Stimulated activated CD4-positive, alpha-beta T cell treated with anti-CD3 and anti-CD28 coated beads, TNF-alpha, amount 100 ng/mL, for 24 hours (primary cell): Measurements from ENCODE around the gene TNFRSF6B.
A peak's percentile ranks its signal among the peaks of the same experiment; 100 is the strongest.

Experiments used
- DNase-seq, 3 experiments: peaks; one replicate each; pipeline ENCODE4 v3.0.0-alpha.2; 2020; ENCODE audit warnings: low read depth in 3 of 3

Gene TNFRSF6B

DNA sequence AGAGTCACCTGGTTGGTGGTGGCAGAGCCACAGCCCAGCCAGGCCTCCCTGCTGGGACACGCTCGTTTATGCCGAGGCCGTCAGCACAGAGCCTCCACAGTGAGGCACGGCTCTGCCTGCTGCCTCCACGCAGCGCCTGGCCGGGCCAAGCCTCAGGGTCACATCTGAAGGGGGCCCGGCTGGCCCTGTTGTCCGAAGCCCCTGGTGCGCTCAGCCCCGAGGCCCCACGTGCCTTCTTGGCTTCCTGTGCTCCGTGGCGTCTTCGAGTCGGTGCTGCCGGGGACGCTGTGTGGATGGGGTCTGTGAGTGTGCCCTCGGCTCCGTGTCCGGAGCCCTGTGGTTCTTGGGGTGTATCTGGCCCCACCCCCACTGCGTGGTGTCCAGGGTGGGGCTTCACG is 10.4 kb upstream of the TNFRSF6B start:
- no peak for DNase-seq

DNA sequence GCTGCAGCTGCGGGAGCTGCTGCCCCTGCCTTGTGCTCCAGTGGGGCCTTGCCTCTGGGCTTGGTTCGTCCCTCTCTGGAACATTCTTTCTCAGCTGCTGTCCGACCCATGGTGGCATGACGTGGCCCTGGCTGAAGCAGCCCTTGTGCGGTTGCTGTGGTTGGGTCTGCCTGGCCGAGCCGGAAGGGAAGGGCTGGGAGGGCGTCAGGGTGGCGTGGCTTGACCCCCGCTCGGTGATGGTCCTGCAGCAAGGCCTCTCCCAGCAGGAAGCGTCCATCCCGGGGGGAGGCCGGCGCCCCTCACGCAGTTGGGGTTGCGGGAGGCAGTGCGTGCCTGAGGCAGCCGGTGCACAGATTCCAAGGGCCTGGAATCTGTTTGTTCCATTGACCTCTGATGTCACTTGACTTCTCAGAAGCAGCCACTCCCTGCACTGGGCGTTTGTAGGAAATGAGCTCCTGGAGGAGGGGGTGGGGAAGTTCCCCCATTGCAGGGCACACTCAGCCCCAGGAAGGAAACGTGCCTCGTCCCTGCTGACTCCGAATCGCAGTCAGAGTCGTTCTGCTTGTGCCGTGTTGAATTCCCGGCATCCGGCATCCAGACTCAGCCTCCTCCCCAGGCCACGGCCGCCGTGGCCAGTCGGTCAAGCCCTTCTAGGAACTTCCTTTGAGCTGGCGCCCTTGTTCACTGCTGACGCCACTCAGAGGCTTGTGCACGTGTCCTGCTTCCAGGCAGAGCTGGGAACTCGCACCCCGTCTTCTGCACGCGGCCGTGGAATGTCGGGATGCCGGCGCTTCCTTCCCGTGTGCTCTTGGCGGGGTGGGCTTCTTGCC is 9.7 kb upstream of the TNFRSF6B start:
- peak; percentile 27 to 63 (median 34) for DNase-seq

DNA sequence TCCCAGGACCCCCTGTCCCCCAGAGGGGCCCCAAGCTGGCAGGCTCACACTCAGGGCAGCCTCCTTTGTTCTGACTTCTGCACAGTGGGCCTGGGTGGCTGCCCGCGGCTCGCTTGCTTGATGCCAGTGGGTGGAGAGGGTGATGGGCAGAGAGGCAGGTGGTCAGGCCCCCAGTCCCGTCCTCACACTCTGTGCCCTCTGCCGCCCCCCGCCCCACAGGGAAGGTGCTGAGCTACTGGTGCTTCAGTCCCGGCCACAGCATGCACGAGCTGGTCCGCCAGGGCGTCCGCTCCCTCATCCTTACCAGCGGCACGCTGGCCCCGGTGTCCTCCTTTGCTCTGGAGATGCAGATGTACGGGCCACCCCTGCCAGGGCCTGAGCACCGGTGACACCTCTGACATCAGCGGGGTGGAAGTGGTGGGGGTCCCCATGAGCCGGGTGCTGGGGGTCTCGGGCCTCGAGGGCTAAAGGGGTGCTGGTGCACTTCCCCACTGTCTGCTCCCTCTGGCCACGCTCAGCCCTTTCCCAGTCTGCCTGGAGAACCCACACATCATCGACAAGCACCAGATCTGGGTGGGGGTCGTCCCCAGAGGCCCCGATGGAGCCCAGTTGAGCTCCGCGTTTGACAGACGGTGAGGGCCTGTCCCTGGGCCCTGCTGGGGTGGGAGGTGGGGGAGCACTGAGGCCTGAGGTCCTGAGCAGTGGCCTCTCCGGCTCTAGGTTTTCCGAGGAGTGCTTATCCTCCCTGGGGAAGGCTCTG is 8.9 kb upstream of the TNFRSF6B start:
- no peak for DNase-seq

DNA sequence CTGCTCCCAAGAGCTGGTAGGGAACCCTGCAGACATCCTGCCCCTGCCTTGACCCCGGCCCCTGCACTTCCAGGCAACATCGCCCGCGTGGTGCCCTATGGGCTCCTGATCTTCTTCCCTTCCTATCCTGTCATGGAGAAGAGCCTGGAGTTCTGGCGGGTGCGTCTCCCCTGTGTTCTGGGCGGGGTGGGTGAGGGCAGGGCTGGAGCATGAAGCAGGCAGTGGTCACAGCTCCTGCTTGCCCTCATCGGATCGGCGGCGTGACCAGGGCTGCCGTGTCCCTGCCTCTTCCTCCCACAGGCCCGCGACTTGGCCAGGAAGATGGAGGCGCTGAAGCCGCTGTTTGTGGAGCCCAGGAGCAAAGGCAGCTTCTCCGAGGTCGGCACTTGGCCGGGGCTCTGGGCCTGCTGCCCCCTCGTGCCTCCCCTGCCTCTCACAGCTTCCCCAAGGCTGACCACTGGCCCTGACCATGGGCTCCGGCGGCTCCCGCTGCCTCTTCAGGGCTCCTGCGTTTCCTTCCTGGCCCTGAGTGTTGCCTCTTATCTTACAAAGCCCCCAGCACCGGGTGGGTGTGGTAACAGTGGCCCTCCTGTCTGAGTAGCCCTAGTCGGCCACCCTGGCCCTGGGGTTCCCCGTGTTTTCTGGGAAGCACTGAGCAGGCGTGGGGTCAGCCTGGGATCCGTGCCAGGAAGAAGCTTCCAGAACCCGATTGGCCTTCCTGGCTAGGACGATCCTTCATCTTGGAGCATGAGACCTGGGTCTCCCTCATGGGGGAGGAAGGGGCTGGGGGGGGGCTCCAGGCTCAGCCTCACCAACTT is 8.0 kb upstream of the TNFRSF6B start:
- no peak for DNase-seq

DNA sequence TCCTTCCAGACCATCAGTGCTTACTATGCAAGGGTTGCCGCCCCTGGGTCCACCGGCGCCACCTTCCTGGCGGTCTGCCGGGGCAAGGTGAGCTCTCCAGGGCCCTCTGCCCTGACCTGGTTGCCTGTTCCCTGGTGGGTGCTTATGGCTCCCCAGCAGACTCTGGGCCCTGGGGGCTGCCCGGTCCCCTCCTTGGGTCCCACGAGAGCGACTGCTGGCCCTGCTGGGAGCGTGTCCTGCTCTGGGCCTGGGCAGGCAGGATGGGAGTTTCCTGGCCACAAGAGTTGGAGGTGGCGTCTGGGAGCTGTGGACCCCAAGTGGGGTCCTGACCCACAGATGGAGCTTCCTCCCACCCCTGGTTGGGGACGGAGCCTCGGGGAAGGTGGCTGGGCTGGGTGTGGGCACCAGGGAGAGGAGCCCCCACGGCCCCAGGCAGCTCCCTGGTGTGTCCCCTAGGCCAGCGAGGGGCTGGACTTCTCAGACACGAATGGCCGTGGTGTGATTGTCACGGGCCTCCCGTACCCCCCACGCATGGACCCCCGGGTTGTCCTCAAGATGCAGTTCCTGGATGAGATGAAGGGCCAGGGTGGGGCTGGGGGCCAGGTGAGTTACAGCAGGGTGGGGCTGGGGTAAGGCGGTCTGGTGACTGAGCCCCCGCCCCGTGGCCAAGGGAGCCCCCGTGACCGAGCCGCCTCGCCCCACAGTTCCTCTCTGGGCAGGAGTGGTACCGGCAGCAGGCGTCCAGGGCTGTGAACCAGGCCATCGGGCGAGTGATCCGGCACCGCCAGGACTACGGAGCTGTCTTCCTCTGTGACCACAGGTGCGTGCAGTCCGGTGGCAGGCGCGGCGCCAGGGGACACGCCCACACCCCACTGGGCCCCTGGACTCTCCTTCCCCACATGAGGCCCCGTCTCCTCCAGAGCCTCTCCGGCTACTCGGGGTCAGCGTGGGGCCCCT is 7.1 kb upstream of the TNFRSF6B start:
- DNase-seq, result no peak

DNA sequence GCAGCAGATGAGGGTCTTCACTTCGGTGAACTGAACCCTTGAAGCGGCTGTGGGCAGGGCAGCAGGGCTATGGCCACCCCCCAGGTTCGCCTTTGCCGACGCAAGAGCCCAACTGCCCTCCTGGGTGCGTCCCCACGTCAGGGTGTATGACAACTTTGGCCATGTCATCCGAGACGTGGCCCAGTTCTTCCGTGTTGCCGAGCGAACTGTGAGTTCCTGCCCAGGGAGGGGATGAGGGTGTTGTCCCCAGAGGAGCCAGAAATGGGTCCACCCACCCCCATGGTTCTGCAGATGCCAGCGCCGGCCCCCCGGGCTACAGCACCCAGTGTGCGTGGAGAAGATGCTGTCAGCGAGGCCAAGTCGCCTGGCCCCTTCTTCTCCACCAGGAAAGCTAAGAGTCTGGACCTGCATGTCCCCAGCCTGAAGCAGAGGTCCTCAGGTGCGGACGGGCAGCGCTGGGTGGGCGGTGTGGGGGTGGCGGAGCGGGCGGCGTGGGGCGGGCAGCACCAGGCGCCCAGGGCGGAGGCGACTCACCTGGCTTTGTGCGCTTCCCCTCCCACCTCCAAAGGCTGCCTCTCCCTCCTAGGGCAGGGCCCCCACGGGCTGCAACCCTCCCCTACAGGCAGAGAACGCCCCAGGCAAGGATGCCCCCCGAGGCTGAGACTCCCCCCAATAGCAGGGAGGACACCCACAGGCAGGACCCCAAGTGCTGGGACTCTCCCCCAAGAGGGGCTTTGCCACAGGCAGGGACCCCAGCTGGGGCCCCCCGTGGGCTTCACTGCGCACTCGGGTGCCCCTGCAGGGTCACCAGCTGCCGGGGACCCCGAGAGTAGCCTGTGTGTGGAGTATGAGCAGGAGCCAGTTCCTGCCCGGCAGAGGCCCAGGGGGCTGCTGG is 6.2 kb upstream of the TNFRSF6B start:
- DNase-seq, result no peak

DNA sequence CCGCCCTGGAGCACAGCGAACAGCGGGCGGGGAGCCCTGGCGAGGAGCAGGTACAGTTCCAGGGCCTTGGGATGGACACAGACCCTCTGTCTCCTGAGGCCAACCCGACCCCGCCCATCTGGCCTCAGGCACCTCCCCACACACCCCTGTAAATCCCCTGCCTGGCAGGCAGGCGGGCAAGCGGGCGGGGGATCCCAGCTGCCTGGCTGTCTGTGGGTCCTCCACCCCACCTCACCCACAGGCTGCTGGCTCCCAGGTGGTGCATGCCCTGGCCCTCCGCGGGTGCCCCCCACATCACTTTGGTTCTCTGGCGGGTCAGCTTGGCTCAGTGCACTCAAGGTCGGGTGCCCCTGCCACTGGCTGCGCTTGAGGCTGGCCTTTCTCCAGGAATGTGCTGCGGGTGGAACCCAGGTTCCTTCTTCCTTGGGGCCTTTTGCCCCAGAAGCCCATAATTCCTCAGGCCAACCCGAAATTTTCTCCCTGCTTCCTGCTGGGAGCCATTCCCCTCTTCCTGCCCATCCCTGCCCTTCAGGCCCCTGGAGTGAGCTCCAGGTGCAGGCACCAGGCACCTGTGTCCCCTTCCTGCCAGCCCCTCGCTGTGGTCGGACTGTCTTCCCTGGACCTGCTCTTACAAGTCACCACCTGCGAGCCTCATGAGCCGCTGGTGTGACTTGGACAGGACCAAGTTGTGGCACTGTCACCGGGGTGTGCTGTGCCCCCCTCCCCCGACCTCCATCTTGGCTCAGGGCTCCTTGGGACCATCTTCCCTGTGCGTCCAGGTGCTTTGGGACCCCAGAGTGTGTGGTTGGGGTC is 5.3 kb upstream of the TNFRSF6B start:
- no peak for DNase-seq

DNA sequence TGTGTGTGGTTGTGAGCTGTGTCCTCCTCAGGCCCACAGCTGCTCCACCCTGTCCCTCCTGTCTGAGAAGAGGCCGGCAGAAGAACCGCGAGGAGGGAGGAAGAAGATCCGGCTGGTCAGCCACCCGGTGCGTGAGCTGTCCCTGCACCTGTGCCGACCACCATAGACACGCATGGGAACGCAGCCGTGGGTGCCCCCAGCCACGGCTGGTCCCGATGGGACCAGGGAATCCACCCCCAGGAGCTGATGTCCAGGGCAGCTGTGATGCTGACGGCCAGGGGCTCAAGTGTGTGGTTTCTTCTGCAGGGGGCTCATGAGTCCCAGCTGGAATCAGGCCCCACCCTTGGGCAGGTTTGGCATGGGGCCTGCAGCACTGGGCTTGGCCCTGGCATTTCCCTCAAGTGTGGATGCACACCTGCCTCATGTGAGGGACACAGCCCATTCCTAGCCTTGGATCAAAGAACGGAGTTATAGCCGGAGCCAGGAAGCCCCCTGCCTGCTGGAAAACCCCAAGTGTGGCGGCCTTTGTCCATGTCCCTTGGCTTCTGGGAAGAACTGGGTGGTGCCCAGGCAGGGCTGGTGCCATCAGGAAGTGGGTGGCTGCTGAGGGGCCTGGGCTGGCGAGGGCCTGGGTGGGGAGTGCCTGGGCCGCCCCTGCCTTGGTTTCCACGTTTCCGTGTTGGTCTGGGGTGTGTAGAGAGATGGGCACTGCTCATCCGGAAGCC is 4.6 kb upstream of the TNFRSF6B start:
- DNase-seq, result no peak

DNA sequence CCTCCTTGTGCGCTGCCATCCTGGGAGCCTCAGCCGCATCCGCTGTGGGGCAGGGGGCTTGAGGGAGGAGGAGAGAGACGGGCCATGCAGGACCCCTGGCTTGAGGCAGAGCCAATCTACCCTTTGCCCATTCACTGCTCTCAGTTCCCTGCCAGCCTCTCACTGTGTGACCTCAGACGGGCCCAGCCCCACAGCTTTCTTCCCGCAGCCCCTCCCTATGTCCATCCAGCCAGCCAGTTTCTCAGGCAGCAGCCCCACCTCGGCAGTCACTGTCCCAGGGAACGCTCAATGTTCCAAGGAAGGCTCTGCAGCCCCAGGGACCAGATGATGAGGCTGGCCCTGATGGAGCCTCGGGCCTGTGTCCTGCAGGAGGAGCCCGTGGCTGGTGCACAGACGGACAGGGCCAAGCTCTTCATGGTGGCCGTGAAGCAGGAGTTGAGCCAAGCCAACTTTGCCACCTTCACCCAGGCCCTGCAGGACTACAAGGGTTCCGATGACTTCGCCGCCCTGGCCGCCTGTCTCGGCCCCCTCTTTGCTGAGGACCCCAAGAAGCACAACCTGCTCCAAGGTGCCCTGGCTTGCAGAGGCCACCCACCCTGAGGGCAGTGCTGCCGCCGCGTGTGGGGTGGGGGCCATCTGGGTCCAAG is 3.9 kb upstream of the TNFRSF6B start:
- no peak for DNase-seq

DNA sequence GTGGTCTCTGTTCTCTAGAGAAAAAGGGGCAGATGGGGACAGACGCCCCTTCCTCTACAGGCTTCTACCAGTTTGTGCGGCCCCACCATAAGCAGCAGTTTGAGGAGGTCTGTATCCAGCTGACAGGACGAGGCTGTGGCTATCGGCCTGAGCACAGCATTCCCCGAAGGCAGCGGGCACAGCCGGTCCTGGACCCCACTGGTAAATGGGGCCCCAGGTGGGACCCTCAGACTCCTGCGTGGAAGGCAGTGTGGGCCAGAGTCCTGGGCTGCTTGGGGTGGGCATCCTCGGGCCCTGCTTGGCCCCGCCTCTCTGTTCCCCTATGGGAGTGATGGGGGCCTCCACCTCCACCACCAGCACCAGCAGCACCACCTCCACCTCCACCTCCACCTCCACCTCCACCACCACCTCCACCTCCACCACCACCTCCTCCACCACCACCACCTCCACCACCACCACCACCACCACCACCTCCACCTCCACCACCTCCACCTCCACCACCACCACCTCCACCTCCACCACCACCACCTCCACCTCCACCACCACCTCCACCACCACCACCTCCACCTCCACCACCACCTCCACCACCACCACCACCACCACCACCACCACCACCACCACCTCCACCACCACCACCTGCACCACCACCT is 3.2 kb upstream of the TNFRSF6B start:
- no peak for DNase-seq

DNA sequence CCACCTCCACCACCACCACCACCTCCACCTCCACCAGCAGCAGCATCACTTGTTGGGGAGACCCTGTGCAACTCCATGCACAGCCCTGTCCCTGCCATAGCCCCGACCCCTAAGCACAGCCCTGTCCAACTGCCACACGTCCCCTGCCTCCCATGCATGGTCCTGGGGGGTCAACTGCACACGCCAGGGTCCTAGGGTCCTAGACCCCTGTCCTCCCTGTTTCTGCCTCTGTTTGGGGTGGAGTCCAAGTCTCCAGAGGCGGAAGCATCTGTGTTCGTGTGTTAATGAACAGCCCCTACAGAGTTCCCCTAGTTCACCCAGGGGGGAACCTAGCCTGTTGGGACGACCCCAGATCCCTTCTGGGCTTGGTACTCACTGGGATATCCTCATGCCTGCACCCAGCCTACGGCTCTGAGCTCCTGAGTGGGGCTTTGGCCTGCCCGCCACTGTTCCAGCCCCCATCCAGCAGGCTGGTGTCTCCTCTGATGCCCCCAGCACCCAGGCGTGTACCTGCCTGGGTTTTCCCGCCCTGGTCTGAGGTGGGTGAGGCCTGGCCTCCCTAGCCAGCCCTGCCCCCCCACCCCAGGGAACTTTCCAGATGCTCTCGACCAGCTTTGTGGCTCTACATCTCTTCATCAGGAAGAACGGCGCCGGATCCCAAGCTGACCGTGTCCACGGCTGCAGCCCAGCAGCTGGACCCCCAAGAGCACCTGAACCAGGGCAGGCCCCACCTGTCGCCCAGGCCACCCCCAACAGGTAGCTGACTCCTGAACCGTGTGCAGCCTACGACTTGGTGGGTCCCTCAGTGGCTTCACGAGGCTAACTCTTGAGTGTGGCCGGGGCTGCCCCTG is 2.5 kb upstream of the TNFRSF6B start:
- no peak for DNase-seq

DNA sequence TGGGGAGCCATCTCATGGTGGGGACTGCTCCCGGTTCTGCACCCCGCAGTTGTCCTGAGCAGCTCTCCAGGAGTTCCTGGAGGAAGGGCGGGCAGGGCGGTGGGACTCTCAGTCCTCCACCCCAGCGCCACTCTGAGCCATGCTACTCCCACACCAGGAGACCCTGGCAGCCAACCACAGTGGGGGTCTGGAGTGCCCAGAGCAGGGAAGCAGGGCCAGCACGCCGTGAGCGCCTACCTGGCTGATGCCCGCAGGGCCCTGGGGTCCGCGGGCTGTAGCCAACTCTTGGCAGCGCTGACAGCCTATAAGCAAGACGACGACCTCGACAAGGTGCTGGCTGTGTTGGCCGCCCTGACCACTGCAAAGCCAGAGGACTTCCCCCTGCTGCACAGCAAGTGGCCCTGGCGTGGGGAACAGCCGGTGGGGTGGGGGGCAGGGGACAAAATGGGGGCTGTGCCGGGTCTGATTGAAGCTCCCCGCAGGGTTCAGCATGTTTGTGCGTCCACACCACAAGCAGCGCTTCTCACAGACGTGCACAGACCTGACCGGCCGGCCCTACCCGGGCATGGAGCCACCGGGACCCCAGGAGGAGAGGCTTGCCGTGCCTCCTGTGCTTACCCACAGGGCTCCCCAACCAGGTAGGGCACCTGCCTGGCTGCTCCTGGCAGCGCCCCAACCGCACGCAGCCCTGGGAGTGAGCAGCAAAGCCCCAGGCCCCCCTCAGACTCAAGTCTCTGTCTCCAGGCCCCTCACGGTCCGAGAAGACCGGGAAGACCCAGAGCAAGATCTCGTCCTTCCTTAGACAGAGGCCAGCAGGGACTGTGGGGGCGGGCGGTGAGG is 1.6 kb upstream of the TNFRSF6B start:
- no peak for DNase-seq

DNA sequence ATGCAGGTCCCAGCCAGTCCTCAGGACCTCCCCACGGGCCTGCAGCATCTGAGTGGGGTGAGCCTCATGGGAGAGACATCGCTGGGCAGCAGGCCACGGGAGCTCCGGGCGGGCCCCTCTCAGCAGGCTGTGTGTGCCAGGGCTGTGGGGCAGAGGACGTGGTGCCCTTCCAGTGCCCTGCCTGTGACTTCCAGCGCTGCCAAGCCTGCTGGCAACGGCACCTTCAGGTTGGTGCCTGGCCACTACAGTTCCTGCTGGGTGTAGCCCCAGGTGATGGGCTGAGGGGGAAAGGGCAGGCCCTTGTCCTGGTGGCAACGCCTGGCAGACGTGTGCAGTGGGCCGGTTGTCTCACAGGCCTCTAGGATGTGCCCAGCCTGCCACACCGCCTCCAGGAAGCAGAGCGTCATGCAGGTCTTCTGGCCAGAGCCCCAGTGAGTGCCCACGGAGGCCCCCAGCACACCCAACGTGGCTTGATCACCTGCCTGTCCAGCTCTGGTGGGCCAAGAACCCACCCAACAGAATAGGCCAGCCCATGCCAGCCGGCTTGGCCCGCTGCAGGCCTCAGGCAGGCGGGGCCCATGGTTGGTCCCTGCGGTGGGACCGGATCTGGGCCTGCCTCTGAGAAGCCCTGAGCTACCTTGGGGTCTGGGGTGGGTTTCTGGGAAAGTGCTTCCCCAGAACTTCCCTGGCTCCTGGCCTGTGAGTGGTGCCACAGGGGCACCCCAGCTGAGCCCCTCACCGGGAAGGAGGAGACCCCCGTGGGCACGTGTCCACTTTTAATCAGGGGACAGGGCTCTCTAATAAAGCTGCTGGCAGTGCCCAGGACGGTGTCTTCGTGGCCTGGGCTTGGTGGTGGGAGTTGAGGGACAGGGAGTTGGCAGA is 787 bp upstream of the TNFRSF6B start:
- DNase-seq, result no peak

DNA sequence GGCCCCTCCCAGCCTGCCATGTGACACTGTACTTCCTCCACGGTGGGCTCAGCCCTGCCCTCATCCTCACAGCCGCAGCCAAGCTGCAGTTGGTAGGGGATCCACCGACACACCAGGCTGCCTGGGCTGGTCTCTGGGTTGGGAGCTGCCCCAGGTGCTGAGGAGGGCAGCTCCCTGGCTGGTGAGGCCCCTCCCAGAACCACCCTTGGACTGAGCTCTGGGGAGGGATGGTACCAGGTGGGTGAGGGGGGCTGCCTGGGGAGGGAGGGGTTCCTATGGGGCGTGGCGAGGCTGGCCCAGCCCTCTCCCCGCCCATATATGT is 185 bp upstream of the TNFRSF6B start:
- no peak for DNase-seq

DNA sequence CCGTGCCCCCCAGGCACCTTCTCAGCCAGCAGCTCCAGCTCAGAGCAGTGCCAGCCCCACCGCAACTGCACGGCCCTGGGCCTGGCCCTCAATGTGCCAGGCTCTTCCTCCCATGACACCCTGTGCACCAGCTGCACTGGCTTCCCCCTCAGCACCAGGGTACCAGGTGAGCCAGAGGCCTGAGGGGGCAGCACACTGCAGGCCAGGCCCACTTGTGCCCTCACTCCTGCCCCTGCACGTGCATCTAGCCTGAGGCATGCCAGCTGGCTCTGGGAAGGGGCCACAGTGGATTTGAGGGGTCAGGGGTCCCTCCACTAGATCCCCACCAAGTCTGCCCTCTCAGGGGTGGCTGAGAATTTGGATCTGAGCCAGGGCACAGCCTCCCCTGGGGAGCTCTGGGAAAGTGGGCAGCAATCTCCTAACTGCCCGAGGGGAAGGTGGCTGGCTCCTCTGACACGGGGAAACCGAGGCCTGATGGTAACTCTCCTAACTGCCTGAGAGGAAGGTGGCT is 960 bp downstream of the TNFRSF6B start:
- no peak for DNase-seq
